Neural cell (in vitro differentiated cells): Measurements from ENCODE around the gene DOK4. TPM values are rescaled to one million over a fixed set of nuclear protein-coding genes. Genes with fewer than 3 reads are reported as not detected.

ENCODE experiments used
- H2AFZ ChIP-seq: fragments of 200-600, 300-800 bp; sonication (generic), shearing (Covaris generic); 2 replicates; pipeline ENCODE4 v1.6.0; 2014; ENCODE audit warnings: low read depth, mild to moderate bottlenecking, antibody characterized with exemption, low read length, moderate library complexity
- H3F3A ChIP-seq: fragments of 200-600 bp; shearing (Covaris generic); 2 replicates; pipeline ENCODE4 v1.6.1; 2016; ENCODE audit warnings: mild to moderate bottlenecking, moderate library complexity, mixed read lengths, antibody characterized with exemption, low read length; ENCODE audit not compliant: insufficient read depth, poor library complexity, severe bottlenecking
- H3K27ac ChIP-seq: fragments of 200-600, 300-800 bp; sonication (generic), shearing (Covaris generic); 2 replicates; pipeline ENCODE4 v1.5.1; 2014; ENCODE audit warnings: mild to moderate bottlenecking, low read length, moderate library complexity
- H3K27me3 ChIP-seq: fragments of 300-800, 200-600 bp; sonication (generic), shearing (Covaris generic); 2 replicates; pipeline ENCODE4 v1.6.0; 2014; ENCODE audit warnings: mild to moderate bottlenecking, low read depth, low read length, moderate library complexity; ENCODE audit not compliant: insufficient read depth
- H3K36me3 ChIP-seq: fragments of 300-800, 200-600 bp; sonication (generic), shearing (Covaris generic); 2 replicates; pipeline ENCODE4 v1.5.1; 2014; ENCODE audit warnings: mild to moderate bottlenecking, antibody characterized with exemption, low read length, moderate library complexity; ENCODE audit not compliant: insufficient read depth
- H3K4me2 ChIP-seq: fragments of 300-800, 200-600 bp; sonication (generic), shearing (Covaris generic); 2 replicates; pipeline ENCODE4 v1.6.0; 2014; ENCODE audit warnings: mild to moderate bottlenecking, low read length
- H3K4me3 ChIP-seq: fragments of 300-800, 200-600 bp; sonication (generic), shearing (Covaris generic); 2 replicates; pipeline ENCODE4 v1.5.1; 2014; ENCODE audit warnings: mild to moderate bottlenecking, low read length, moderate library complexity
- H3K79me2 ChIP-seq: fragments of 200-600 bp; shearing (Covaris generic); replicated peaks from 2 replicates; pipeline ENCODE4 v1.6.0; 2014; ENCODE audit warnings: mild to moderate bottlenecking, low read length, moderate library complexity; ENCODE audit not compliant: insufficient read depth
- H3K9ac ChIP-seq: fragments of 300-800, 200-600 bp; sonication (generic), shearing (Covaris generic); 2 replicates; pipeline ENCODE4 v1.6.1; 2016; ENCODE audit warnings: mild to moderate bottlenecking, low read length, mixed read lengths
- H3K9me2 ChIP-seq: fragments of 200-600 bp; shearing (Covaris generic); 2 replicates; pipeline ENCODE4 v1.6.1; 2016; ENCODE audit warnings: mild to moderate bottlenecking, low read length, mixed read lengths; ENCODE audit not compliant: insufficient read depth
- H3K9me3 ChIP-seq: fragments of 200-600, 300-800 bp; sonication (generic), shearing (Covaris generic); 2 replicates; pipeline ENCODE4 v1.6.1; 2016; ENCODE audit warnings: mild to moderate bottlenecking, mixed run types, low read length, moderate library complexity, mixed read lengths
- H4K20me1 ChIP-seq: fragments of 200-600 bp; shearing (Covaris generic); 2 replicates; pipeline ENCODE4 v1.6.1; 2016; ENCODE audit warnings: mild to moderate bottlenecking, mixed run types; ENCODE audit not compliant: insufficient read depth
- CTCF ChIP-seq: fragments of 450-650 bp; IDR thresholded peaks from 2 replicates; pipeline ENCODE4 v1.5.1; 2014; ENCODE audit warnings: antibody characterized with exemption, mild to moderate bottlenecking, moderate library complexity; ENCODE audit not compliant: poor library complexity, severe bottlenecking
- EP300 ChIP-seq: fragments of 450-650 bp; conservative IDR thresholded peaks from 2 replicates; pipeline ENCODE4 v1.6.1; 2014; ENCODE audit warnings: antibody characterized with exemption, mild to moderate bottlenecking, moderate library complexity; ENCODE audit not compliant: poor library complexity, severe bottlenecking
- EZH2 ChIP-seq: fragments of 200-600, 300-800 bp; shearing (Covaris generic), sonication (generic); IDR thresholded peaks from 2 replicates; pipeline ENCODE4 v1.6.1; 2014; ENCODE audit warnings: antibody characterized with exemption, low read length, borderline replicate concordance, mild to moderate bottlenecking; ENCODE audit not compliant: insufficient read depth, poor library complexity, severe bottlenecking
- MXI1 ChIP-seq: fragments of 450-650 bp; conservative IDR thresholded peaks from 2 replicates; pipeline ENCODE4 v1.6.1; 2014; ENCODE audit warnings: antibody characterized with exemption, mild to moderate bottlenecking; ENCODE audit not compliant: poor library complexity, severe bottlenecking
- POLR2AphosphoS5 ChIP-seq: IDR thresholded peaks from 2 replicates; pipeline ENCODE4 v1.6.1; 2012
- RAD21 ChIP-seq: fragments of 450-650 bp; conservative IDR thresholded peaks from 2 replicates; pipeline ENCODE4 v1.6.1; 2014; ENCODE audit warnings: antibody characterized with exemption, mild to moderate bottlenecking, moderate library complexity
- SMC3 ChIP-seq: fragments of 450-650 bp; conservative IDR thresholded peaks from 2 replicates; pipeline ENCODE4 v1.6.1; 2014; ENCODE audit warnings: antibody characterized with exemption, mild to moderate bottlenecking, moderate library complexity; ENCODE audit not compliant: poor library complexity
- TAF1 ChIP-seq: IDR thresholded peaks from 2 replicates; pipeline ENCODE4 v1.6.1; 2012; ENCODE audit warnings: low read depth
- polyA plus RNA-seq: library from polyadenylated mRNA; depleted of rRNA; stranded (reverse); fragments of >200 nt; gene quantifications from 2 replicates; pipeline ENCODE4 v1.2.3, GENCODE V29; 2014
- TF ChIP-seq, protein P1 (sequence below): IDR thresholded peaks from 2 replicates; pipeline ENCODE4 v1.6.1; 2012; ENCODE audit warnings: borderline replicate concordance

DOK4 gene
- polyA plus RNA-seq, 1 donor from 2014 or later = 214 TPM

DNA sequence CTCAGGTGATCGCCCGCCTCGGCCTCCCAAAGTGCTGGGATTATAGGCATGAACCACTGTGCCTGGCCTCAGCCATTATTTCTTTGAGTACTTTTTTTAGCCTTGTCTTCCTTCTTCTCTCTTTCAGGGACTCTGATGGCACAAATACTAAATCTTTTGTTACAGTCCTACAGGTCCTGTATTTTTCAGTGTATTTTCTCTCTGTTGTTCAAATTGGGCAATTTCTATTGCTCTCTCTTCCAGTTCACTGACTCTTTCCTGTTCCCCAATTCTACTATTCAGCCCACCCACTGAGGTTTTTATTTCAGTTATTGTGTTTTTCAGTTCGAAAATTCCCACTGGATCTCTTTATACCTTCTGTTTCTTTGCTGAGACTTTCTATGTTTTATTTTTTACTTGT lies 7.5 kb upstream of the DOK4 start:
- no peak overlapping the region for H3K4me3 ChIP-seq
- no peaks in the 10 kb centered on the region for H3K36me3 ChIP-seq
- no peaks in the 10 kb centered on the region for H3K27me3 ChIP-seq
- H3K9ac ChIP-seq = no peak overlapping the region
- H3F3A ChIP-seq = no peaks in the 10 kb centered on the region
- no peaks in the 10 kb centered on the region for H3K9me3 ChIP-seq
- H2AFZ ChIP-seq = no peak overlapping the region
- no peaks in the 10 kb centered on the region for H3K79me2 ChIP-seq
- no peaks in the 10 kb centered on the region for H3K9me2 ChIP-seq
- TF ChIP-seq CTCF (no peak), RAD21 (no peak), EP300 (no peak), TAF1 (no peak), POLR2AphosphoS5 (no peak), MXI1 (no peak)
- H3K4me2 ChIP-seq = no peak overlapping the region
- no peak overlapping the region for H3K27ac ChIP-seq
- H4K20me1 ChIP-seq = no peaks in the 10 kb centered on the region

DNA sequence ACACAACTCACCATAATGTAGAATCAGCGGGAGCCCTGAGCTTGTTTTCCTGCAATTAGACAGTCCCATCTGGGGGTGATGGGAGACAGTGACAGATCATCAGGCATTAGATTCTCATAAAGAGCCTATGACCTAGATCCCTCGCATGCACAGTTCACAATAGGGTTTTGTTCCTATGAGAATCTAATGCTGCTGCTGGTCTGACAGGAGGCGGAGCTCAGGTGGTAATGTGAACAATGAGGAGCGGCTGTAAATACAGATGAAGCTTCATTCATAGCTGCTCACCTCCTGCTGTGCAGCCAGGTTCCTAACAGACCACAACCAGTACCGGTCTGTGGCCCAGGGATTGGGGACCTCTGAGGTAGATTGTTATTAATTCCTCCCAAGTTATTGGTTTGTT lies 2.9 kb upstream of the DOK4 start:
- no peak overlapping the region for H3K4me2 ChIP-seq
- no peak overlapping the region for H3K9ac ChIP-seq
- H3K36me3 ChIP-seq = no peaks in the 10 kb centered on the region
- H4K20me1 ChIP-seq = no peaks in the 10 kb centered on the region
- H2AFZ ChIP-seq = no peak overlapping the region
- no peaks in the 10 kb centered on the region for H3K27me3 ChIP-seq
- no peak overlapping the region for H3K27ac ChIP-seq
- no peaks in the 10 kb centered on the region for H3K9me2 ChIP-seq
- TF ChIP-seq EP300 (no peak), EZH2 (no peak), POLR2AphosphoS5 (no peak), CTCF (no peak), TAF1 (no peak), MXI1 (no peak), SMC3 (no peak), RAD21 (no peak)
- TF ChIP-seq, protein P1, sequence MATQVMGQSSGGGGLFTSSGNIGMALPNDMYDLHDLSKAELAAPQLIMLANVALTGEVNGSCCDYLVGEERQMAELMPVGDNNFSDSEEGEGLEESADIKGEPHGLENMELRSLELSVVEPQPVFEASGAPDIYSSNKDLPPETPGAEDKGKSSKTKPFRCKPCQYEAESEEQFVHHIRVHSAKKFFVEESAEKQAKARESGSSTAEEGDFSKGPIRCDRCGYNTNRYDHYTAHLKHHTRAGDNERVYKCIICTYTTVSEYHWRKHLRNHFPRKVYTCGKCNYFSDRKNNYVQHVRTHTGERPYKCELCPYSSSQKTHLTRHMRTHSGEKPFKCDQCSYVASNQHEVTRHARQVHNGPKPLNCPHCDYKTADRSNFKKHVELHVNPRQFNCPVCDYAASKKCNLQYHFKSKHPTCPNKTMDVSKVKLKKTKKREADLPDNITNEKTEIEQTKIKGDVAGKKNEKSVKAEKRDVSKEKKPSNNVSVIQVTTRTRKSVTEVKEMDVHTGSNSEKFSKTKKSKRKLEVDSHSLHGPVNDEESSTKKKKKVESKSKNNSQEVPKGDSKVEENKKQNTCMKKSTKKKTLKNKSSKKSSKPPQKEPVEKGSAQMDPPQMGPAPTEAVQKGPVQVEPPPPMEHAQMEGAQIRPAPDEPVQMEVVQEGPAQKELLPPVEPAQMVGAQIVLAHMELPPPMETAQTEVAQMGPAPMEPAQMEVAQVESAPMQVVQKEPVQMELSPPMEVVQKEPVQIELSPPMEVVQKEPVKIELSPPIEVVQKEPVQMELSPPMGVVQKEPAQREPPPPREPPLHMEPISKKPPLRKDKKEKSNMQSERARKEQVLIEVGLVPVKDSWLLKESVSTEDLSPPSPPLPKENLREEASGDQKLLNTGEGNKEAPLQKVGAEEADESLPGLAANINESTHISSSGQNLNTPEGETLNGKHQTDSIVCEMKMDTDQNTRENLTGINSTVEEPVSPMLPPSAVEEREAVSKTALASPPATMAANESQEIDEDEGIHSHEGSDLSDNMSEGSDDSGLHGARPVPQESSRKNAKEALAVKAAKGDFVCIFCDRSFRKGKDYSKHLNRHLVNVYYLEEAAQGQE = no peak
- H3K4me3 ChIP-seq = no peak overlapping the region
- H3K79me2 ChIP-seq = no peaks in the 10 kb centered on the region
- no peaks in the 10 kb centered on the region for H3F3A ChIP-seq
- H3K9me3 ChIP-seq = no peaks in the 10 kb centered on the region
